Measurements from ENCODE around the gene MDFIC2.

The MDFIC2 gene

DNA sequence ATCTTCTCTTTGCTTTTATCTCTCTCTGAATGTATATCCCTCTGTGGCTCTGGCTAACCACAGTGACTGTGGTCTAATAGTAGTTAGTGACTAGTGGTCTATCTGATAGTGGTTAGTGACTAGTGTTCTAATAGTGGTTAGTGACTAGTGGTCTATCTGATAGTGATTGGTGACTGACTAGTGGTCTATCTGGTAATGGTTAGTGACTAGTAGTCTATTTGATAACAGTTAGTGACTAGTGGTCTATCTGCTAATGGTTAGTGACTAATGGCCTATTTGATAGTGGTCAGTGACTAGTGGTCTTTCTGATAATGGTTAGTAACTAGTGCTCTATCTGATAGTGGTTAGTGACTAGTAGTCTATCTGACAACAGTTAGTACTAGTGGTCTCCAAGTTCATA, 110.5 kb downstream of the MDFIC2 start:
- DNase-seq (ENCODE audit: low spot score) = no peak
- no peaks in the 10 kb centered on the region for H3K9me3 ChIP-seq (ENCODE audit: severe bottlenecking)
- no peak for TF ChIP-seq CTCF (IDR thresholded peaks at IDR 0.05; ENCODE audit: poor library complexity, severe bottlenecking)

GRCh38 chr3:70189884-70190473, 122.5 kb downstream of the MDFIC2 start:
- Histone ChIP-seq H3K27me3 (ENCODE audit: insufficient read depth, poor library complexity, severe bottlenecking) (peaks cover 5% of the 10 kb centered on the region), H3K9me3 (ENCODE audit: severe bottlenecking) (no peaks in the 10 kb centered on the region), H3K27ac (ENCODE audit: poor library complexity, severe bottlenecking) (no peak overlapping the region), H3K36me3 (ENCODE audit: low read depth) (no peaks in the 10 kb centered on the region), H3K4me1 (ENCODE audit: insufficient read depth, poor library complexity, severe bottlenecking) (no peaks in the 10 kb centered on the region), H3K4me3 (ENCODE audit: severe bottlenecking) (no peak overlapping the region)
- no peak for ATAC-seq (ENCODE audit: low read depth)
- no peak for DNase-seq (ENCODE audit: low spot score)
- no peak for TF ChIP-seq CTCF (IDR thresholded peaks at IDR 0.05; ENCODE audit: poor library complexity, severe bottlenecking)

More for the DNA sequence above, 110.5 kb downstream of the MDFIC2 start:
- Histone ChIP-seq H3K36me3 (ENCODE audit: low read depth) (no peaks in the 10 kb centered on the region), H3K4me3 (ENCODE audit: severe bottlenecking) (no peak overlapping the region), H3K4me1 (ENCODE audit: insufficient read depth, poor library complexity, severe bottlenecking) (no peaks in the 10 kb centered on the region), H3K27me3 (ENCODE audit: insufficient read depth, poor library complexity, severe bottlenecking) (peaks cover 4% of the 10 kb centered on the region), H3K27ac (ENCODE audit: poor library complexity, severe bottlenecking) (no peak overlapping the region)
- no peak for ATAC-seq (ENCODE audit: low read depth)

- Histone ChIP-seq H3K27ac (ENCODE audit: poor library complexity, severe bottlenecking) (no peak overlapping the region), H3K27me3 (ENCODE audit: insufficient read depth, poor library complexity, severe bottlenecking) (peaks cover 32% of the 10 kb centered on the region), H3K4me1 (ENCODE audit: insufficient read depth, poor library complexity, severe bottlenecking) (no peaks in the 10 kb centered on the region), H3K9me3 (ENCODE audit: severe bottlenecking) (no peaks in the 10 kb centered on the region), H3K4me3 (ENCODE audit: severe bottlenecking) (no peak overlapping the region), H3K36me3 (ENCODE audit: low read depth) (no peaks in the 10 kb centered on the region)
- DNase-seq (ENCODE audit: low spot score) (no peak), ATAC-seq (ENCODE audit: low read depth) (no peak)
- TF ChIP-seq CTCF (IDR thresholded peaks at IDR 0.05; ENCODE audit: poor library complexity, severe bottlenecking) = no peak
Measured at GRCh38 chr3:70186221-70186620, 126.2 kb downstream of the MDFIC2 start.

DNA sequence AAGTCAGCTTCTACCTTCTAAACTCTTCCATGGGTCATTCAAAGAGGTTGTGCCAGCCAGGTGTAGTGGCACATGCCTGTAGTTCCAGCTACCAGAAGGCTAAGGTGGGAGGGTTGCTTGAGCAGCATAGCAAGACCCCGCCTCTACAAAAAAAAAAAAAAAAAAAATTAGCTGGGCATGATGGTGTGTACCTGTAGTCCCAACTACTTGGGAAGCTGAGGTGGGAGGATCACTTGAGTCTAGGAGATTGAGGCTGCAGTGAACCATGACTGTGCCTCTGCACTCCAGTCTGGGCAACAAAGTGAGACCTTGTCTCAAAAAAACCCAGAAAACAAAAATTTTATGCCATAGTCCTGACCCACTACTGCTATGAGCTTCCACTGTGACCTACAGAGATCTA, 126.8 kb downstream of the MDFIC2 start:
- Histone ChIP-seq H3K27ac (ENCODE audit: poor library complexity, severe bottlenecking) (no peak overlapping the region), H3K4me1 (ENCODE audit: insufficient read depth, poor library complexity, severe bottlenecking) (no peaks in the 10 kb centered on the region), H3K27me3 (ENCODE audit: insufficient read depth, poor library complexity, severe bottlenecking) (peaks cover 32% of the 10 kb centered on the region), H3K4me3 (ENCODE audit: severe bottlenecking) (no peak overlapping the region), H3K36me3 (ENCODE audit: low read depth) (no peaks in the 10 kb centered on the region), H3K9me3 (ENCODE audit: severe bottlenecking) (no peaks in the 10 kb centered on the region)
- TF ChIP-seq CTCF (IDR thresholded peaks at IDR 0.05; ENCODE audit: poor library complexity, severe bottlenecking) = no peak
- ATAC-seq (ENCODE audit: low read depth) = no peak
- DNase-seq (ENCODE audit: low spot score) = no peak

DNA sequence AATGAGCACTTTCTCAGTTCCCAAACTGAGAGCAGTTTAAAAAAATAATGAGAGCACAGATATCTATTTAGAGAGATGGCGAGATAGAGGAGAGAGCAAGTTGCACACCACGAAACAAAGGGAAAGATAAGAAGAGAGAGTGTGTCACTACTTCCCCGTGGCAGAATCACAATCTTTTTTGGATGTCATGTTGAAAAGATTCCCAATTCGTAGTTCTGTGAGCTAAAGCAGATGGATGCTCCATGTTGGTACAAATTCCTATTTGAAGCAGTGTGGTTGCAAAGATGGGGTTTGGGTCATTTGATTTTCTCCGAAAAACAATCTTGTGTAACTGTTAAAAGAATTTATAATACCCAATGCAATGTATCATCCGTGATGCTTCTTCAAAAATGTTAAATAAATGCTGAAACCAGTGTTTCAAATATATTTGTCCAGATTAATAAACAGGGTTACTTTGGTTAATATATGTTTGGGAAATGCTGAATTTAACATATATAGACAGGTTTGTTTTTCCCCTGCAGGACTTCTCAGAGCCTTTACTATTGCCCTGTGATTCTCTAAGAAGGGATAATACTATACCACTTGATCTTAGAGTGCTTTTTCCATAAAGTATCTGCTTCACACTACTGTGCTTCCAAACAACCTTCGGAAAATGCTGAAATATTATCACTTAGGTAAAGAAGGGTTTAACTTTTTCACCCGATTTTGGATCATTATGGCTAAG, 128.5 kb downstream of the MDFIC2 start:
- Histone ChIP-seq H3K4me1 (ENCODE audit: insufficient read depth, poor library complexity, severe bottlenecking) (no peaks in the 10 kb centered on the region), H3K27ac (ENCODE audit: poor library complexity, severe bottlenecking) (no peak overlapping the region), H3K9me3 (ENCODE audit: severe bottlenecking) (no peaks in the 10 kb centered on the region), H3K36me3 (ENCODE audit: low read depth) (no peaks in the 10 kb centered on the region), H3K4me3 (ENCODE audit: severe bottlenecking) (no peak overlapping the region), H3K27me3 (ENCODE audit: insufficient read depth, poor library complexity, severe bottlenecking) (peaks cover 32% of the 10 kb centered on the region)
- no peak for ATAC-seq (ENCODE audit: low read depth)
- TF ChIP-seq CTCF (IDR thresholded peaks at IDR 0.05; ENCODE audit: poor library complexity, severe bottlenecking) = no peak
- no peak for DNase-seq (ENCODE audit: low spot score)

Data from RWPE2 (cell line).